Brain microvascular endothelial cell (primary cell): ENCODE measurements around the gene MCM5.

Experiments used
- DNase-seq: peaks from one replicate; pipeline ENCODE4 v3.0.0-alpha.2; 2020
- H3K27ac ChIP-seq: fragments of 250-450 bp; sonication (Bioruptor Pico); 2 replicates; pipeline ENCODE4 v1.5.1; 2020; ENCODE audit warnings: mild to moderate bottlenecking, moderate library complexity
- H3K27me3 ChIP-seq: fragments of 250-450 bp; sonication (Bioruptor Pico); replicated peaks from 2 replicates; pipeline ENCODE4 v1.5.1; 2020; ENCODE audit warnings: mild to moderate bottlenecking
- H3K36me3 ChIP-seq: fragments of 250-450 bp; sonication (Bioruptor Pico); replicated peaks from 2 replicates; pipeline ENCODE4 v1.5.1; 2020; ENCODE audit warnings: mild to moderate bottlenecking
- H3K4me3 ChIP-seq: 2 replicates; pipeline ENCODE4 v1.5.1; 2011; ENCODE audit warnings: low read depth, mild to moderate bottlenecking, control low read depth, low read length, moderate library complexity
- CTCF ChIP-seq: IDR thresholded peaks from 2 replicates; pipeline ENCODE4 v1.5.1; 2011; ENCODE audit warnings: low read depth, mild to moderate bottlenecking, moderate library complexity, low read length, control low read depth, inconsistent platforms; ENCODE audit errors: missing control alignments
- in situ Hi-C: cut with HindIII; loops from 2 replicates; pipeline ENCODE4 v1.10.0; 2017; ENCODE audit warnings: low sequenced_read_pairs, low pct_ligation_motif_present

MCM5 gene

GRCh38 chr22:35413624-35414023 lies 13.7 kb downstream of the MCM5 start:
- no peak overlapping the region for H3K4me3 ChIP-seq
- TF ChIP-seq CTCF, result no peak
- H3K27ac ChIP-seq, result no peak overlapping the region
- no peak for DNase-seq
- in situ Hi-C loops, result no loop called here
- H3K27me3 ChIP-seq, result no peaks in the 10 kb centered on the region
- no peaks in the 10 kb centered on the region for H3K36me3 ChIP-seq

GRCh38 chr22:35417606-35418005 lies 17.7 kb downstream of the MCM5 start:
- no peaks in the 10 kb centered on the region for H3K36me3 ChIP-seq
- no peak for TF ChIP-seq CTCF
- in situ Hi-C loops, result no loop called here

GRCh38 chr22:35418088-35418487 lies 18.1 kb downstream of the MCM5 start:
- no peaks in the 10 kb centered on the region for H3K36me3 ChIP-seq
- TF ChIP-seq CTCF, result no peak
- H3K4me3 ChIP-seq, result no peak overlapping the region
- in situ Hi-C loops, result no loop called here
- H3K27me3 ChIP-seq, result no peaks in the 10 kb centered on the region
- H3K27ac ChIP-seq, result no peak overlapping the region
- no peak for DNase-seq

More at GRCh38 chr22:35417606-35418005, 17.7 kb downstream of the MCM5 start:
- no peak overlapping the region for H3K4me3 ChIP-seq
- H3K27ac ChIP-seq, result no peak overlapping the region
- no peaks in the 10 kb centered on the region for H3K27me3 ChIP-seq
- DNase-seq, result no peak

- Histone ChIP-seq H3K27ac (no peak overlapping the region), H3K27me3 (no peaks in the 10 kb centered on the region), H3K36me3 (no peaks in the 10 kb centered on the region), H3K4me3 (no peak overlapping the region)
- TF ChIP-seq CTCF, result no peak
- in situ Hi-C loops, result no loop called here
- DNase-seq, result no peak
These were observed 18.8 kb downstream of the MCM5 start for GRCh38 chr22:35418731-35419130.

- H3K36me3 ChIP-seq, result no peaks in the 10 kb centered on the region
- in situ Hi-C loops, result no loop called here
- no peak overlapping the region for H3K27ac ChIP-seq
- DNase-seq, result no peak
- H3K27me3 ChIP-seq, result no peaks in the 10 kb centered on the region
- no peak overlapping the region for H3K4me3 ChIP-seq
- TF ChIP-seq CTCF, result no peak
These were observed 19.8 kb downstream of the MCM5 start for GRCh38 chr22:35419756-35420155.

- no peak for DNase-seq
- Histone ChIP-seq H3K4me3 (no peak overlapping the region), H3K27me3 (no peaks in the 10 kb centered on the region), H3K36me3 (no peaks in the 10 kb centered on the region), H3K27ac (no peak overlapping the region)
- in situ Hi-C loops, result no loop called here
- TF ChIP-seq CTCF, result no peak
These were observed 21.2 kb downstream of the MCM5 start for GRCh38 chr22:35421121-35421520.
